Fibroblast of mammary gland (primary cell): ENCODE results near the gene RUNX1.

Experiments used
- DNase-seq: peaks from one replicate; pipeline ENCODE4 v3.0.0-alpha.2; 2010; ENCODE audit warnings: low read depth
- H3K4me3 ChIP-seq: 2 replicates; pipeline ENCODE4 v1.5.1; 2011; ENCODE audit warnings: low read depth, mild to moderate bottlenecking, low read length, moderate library complexity; ENCODE audit not compliant: control insufficient read depth
- TF ChIP-seq, protein P1 (sequence below): conservative IDR thresholded peaks from 2 replicates; pipeline ENCODE4 v1.5.1; 2011; ENCODE audit warnings: low read depth, low read length, inconsistent platforms; ENCODE audit not compliant: control insufficient read depth, insufficient read depth

RUNX1 gene

GRCh38 chr21:34988139-34988538 is 61.0 kb downstream of the RUNX1 start:
- TF ChIP-seq, protein P1, sequence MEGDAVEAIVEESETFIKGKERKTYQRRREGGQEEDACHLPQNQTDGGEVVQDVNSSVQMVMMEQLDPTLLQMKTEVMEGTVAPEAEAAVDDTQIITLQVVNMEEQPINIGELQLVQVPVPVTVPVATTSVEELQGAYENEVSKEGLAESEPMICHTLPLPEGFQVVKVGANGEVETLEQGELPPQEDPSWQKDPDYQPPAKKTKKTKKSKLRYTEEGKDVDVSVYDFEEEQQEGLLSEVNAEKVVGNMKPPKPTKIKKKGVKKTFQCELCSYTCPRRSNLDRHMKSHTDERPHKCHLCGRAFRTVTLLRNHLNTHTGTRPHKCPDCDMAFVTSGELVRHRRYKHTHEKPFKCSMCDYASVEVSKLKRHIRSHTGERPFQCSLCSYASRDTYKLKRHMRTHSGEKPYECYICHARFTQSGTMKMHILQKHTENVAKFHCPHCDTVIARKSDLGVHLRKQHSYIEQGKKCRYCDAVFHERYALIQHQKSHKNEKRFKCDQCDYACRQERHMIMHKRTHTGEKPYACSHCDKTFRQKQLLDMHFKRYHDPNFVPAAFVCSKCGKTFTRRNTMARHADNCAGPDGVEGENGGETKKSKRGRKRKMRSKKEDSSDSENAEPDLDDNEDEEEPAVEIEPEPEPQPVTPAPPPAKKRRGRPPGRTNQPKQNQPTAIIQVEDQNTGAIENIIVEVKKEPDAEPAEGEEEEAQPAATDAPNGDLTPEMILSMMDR, result no peak
- DNase-seq, result no peak
- H3K4me3 ChIP-seq, result no peak overlapping the region

DNA sequence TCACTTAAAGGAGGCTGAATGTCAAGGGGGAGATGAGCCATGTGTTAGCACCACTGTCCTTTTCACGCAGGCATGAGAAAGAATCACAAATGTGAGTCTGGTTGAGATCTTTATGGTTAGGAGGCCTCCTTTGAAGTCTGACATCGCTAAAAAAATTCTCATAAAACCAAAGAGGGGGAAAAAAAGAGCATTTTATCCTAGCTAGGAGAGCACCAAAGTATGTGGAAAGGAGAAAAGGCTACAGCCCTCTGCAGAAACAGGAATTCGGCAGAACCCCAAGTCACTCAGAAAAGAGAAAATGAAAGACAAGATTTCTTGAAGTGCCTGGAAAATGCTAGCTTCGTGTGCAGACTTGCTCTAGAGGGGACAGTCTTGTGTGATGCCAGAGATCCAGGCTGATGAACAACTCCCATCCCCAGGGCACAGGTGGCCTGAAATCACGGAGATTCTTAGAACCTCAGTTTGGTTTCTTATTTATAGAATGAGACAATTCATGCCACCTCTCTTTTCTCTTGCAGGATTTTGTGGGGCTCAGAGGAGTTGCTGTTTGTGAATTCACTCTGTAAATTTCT is 61.5 kb downstream of the RUNX1 start:
- TF ChIP-seq, protein P1, result no peak
- no peak overlapping the region for H3K4me3 ChIP-seq
- DNase-seq, result no peak

DNA sequence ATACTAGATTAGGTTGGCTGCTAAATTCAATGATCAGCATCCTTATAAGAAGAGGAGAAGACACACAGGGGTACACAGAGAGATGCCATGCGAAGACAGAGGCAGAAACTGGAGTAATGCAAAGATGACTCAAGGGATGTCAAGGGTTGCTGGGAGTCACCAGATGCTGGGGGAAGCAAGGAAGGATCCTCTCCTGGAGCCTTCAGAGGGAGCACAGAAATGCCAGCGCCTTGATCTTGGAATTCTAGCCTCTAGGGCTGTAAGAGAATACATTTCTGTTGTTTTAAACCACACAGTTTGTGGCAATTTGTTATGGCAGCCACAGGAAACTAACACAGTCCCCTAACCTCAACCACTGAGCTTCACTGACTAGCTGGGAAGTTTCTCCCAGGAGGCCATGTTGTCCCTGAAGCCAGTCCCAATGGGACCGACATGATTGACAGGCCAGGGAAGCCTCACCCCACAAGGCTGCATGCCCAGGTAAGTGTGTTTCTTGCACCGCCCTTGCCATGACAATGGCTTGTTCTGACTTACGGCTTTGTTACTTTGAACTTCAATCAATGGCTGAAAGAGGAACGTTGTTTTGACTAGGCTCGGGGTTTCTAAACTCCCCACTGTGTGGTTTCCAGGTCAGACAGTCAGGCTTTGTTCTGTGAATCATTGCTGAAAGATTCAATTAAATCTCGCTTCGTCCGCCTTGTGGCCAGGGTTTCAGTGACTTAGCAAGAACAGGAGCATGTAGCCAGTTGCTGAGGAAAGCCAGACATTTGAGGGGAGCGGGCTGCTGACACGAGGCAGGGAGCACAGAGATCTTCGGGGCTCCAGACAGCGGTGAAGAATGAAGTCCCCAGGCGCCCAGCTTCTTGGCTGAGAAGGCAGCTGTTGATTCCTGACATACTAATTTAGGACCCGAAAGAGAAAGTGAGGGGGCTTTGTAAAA is 62.3 kb downstream of the RUNX1 start:
- peak; percentile 87 for DNase-seq
- TF ChIP-seq, protein P1, result peak; percentile 13
- no peak overlapping the region for H3K4me3 ChIP-seq

GRCh38 chr21:34984356-34985058 is 64.6 kb downstream of the RUNX1 start:
- no peak overlapping the region for H3K4me3 ChIP-seq
- TF ChIP-seq, protein P1, result no peak
- no peak for DNase-seq

DNA sequence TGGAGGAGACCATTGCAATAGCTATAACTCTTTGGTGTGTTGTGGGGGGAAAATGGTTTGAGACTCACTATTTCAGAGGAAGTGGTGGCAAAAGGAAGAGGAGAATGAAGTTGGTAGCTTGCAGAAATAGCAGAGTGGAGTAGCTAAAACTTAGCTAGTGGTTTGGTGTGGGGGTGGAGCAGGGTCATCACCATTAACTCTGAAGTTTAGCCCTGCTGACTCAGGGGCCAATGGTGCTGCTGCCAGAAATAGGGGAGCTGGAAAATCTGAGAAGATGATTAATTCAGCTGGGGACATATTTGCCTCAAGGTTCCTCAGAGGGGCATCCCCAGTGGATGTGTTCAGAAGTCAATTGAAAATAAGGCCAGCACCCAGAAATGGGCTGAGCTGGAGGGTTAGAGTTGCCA is 65.4 kb downstream of the RUNX1 start:
- DNase-seq, result peak; percentile 87
- no peak overlapping the region for H3K4me3 ChIP-seq
- TF ChIP-seq, protein P1, result no peak

DNA sequence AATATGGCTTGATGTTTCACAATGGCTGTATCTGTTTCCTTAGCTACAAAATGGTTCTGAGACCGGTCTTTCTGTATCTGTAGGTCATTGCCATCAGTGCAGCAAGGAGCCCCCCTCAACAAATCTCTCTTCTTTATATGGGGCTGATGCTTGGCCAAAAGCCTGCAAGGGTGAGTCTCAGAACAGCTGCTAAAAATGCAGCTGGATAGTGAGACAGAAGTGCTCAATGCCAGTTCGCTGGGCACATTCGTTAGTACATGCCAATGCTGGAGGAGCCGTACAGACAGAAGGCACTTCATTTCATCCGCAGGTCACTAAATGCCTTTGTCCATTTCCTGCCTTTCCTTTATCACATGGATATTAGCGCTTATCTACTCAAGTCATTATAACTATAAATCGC is 67.3 kb downstream of the RUNX1 start:
- TF ChIP-seq, protein P1, result no peak
- no peak for DNase-seq
- no peak overlapping the region for H3K4me3 ChIP-seq
